ENCODE data around the gene IL18. TPM values are rescaled to one million over a fixed set of nuclear protein-coding genes. Genes with fewer than 3 reads are reported as not detected.

Gene IL18
- total RNA-seq, 2 experiments from 2014 or later = not detected

DNA sequence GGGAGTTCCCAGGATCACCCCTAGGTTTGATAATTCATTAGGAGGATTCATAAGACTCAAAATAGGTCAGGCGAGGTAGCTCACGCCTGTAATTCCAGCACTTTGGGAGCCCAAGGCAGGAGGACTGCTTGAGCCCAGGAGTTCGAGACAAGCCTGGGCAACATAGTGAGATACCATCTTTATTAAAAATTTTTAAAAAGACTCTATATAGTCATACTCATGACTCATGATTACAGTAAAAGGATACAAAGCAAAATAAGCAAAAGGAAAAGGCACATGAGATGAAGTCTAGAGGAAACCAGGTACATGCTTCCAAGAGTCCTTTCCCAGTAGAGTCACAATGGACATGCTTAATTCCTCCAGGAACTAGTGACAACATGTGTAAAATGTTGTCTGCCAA is 48.4 kb upstream of the IL18 start:
- Histone ChIP-seq H2AFZ (ENCODE audit: low read length) (no peak overlapping the region), H3K36me3 (ENCODE audit: insufficient read depth, low read length) (no peaks in the 10 kb centered on the region), H3K27ac (ENCODE audit: low read depth, low read length, poor library complexity, severe bottlenecking) (no peak overlapping the region), H4K20me1 (ENCODE audit: insufficient read depth, low read length) (no peaks in the 10 kb centered on the region), H3K9me2 (ENCODE audit: insufficient read depth, low read length) (no peaks in the 10 kb centered on the region), H3K79me2 (ENCODE audit: insufficient read depth, low read depth, low read length) (no peaks in the 10 kb centered on the region), H3K4me2 (ENCODE audit: low read length) (no peak overlapping the region), H3K9me3 (ENCODE audit: low read length) (no peaks in the 10 kb centered on the region), H3K4me1 (ENCODE audit: insufficient read depth, low read length, poor library complexity, severe bottlenecking) (no peaks in the 10 kb centered on the region), H3K4me3 (ENCODE audit: low read depth, low read length, poor library complexity, severe bottlenecking) (no peak overlapping the region)
- POLR2A ChIA-PET = no interaction called here
- intact Hi-C loops (cut with micrococcal nuclease; ENCODE audit: unreplicated experiment) = loop anchor here (10.0 kb wide), 1 partner anchor 373 kb away; no protein-coding TSS in a partner anchor
- CTCF ChIA-PET (ENCODE audit: unreplicated experiment) = no interaction called here
- no peak for TF ChIP-seq EZH2phosphoT487 (IDR thresholded peaks at IDR 0.05; ENCODE audit: borderline replicate concordance, low read depth, low read length)
- TF ChIP-seq, protein P1, sequence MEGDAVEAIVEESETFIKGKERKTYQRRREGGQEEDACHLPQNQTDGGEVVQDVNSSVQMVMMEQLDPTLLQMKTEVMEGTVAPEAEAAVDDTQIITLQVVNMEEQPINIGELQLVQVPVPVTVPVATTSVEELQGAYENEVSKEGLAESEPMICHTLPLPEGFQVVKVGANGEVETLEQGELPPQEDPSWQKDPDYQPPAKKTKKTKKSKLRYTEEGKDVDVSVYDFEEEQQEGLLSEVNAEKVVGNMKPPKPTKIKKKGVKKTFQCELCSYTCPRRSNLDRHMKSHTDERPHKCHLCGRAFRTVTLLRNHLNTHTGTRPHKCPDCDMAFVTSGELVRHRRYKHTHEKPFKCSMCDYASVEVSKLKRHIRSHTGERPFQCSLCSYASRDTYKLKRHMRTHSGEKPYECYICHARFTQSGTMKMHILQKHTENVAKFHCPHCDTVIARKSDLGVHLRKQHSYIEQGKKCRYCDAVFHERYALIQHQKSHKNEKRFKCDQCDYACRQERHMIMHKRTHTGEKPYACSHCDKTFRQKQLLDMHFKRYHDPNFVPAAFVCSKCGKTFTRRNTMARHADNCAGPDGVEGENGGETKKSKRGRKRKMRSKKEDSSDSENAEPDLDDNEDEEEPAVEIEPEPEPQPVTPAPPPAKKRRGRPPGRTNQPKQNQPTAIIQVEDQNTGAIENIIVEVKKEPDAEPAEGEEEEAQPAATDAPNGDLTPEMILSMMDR (conservative IDR thresholded peaks at IDR 0.05; ENCODE audit: low read length) = no peak
- DNase-seq (ENCODE audit: low spot score) = no peak
- no TSS peak for BruUV-seq (replicated peaks)

DNA sequence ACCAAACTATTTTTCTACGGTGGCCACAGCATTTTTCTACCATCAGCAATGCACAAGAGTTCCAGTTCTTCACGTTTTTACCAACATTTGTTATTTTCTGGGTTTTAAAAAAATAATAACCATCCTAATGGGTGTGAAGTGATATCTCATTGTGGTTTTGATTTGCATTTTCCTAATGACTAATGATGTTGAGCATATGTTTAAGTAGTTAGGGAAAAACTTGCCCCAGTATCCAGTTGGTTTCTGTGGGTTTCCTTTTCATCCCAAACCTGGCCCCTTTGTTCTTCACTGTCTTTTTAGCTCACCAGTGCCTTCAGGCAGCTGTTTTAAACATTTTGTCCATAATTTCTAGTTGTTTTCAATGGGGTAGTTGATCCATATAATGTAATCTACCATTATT is 47.6 kb upstream of the IL18 start:
- H3K9me3 ChIP-seq (ENCODE audit: low read length) = no peaks in the 10 kb centered on the region
- no peak overlapping the region for H2AFZ ChIP-seq (ENCODE audit: low read length)
- H3K36me3 ChIP-seq (ENCODE audit: insufficient read depth, low read length) = no peaks in the 10 kb centered on the region
- TF ChIP-seq, protein P1 (conservative IDR thresholded peaks at IDR 0.05; ENCODE audit: low read length) = no peak
- no peak for TF ChIP-seq EZH2phosphoT487 (IDR thresholded peaks at IDR 0.05; ENCODE audit: borderline replicate concordance, low read depth, low read length)
- DNase-seq (ENCODE audit: low spot score) = no peak
- no peaks in the 10 kb centered on the region for H4K20me1 ChIP-seq (ENCODE audit: insufficient read depth, low read length)
- intact Hi-C loops (cut with micrococcal nuclease; ENCODE audit: unreplicated experiment) = loop anchor here (10.0 kb wide), 1 partner anchor 373 kb away; no protein-coding TSS in a partner anchor
- no peaks in the 10 kb centered on the region for H3K9me2 ChIP-seq (ENCODE audit: insufficient read depth, low read length)
- no TSS peak for BruUV-seq (replicated peaks)
- no peaks in the 10 kb centered on the region for H3K4me1 ChIP-seq (ENCODE audit: insufficient read depth, low read length, poor library complexity, severe bottlenecking)
- H3K79me2 ChIP-seq (ENCODE audit: insufficient read depth, low read depth, low read length) = no peaks in the 10 kb centered on the region
- ChIA-PET CTCF (ENCODE audit: unreplicated experiment) (no interaction called here), POLR2A (interaction anchor here (0.7 kb wide), 1 partner anchor 627 kb away, joined by 3 read pairs; no protein-coding TSS in a partner anchor)
- no peak overlapping the region for H3K27ac ChIP-seq (ENCODE audit: low read depth, low read length, poor library complexity, severe bottlenecking)
- no peak overlapping the region for H3K4me2 ChIP-seq (ENCODE audit: low read length)
- no peak overlapping the region for H3K4me3 ChIP-seq (ENCODE audit: low read depth, low read length, poor library complexity, severe bottlenecking)

DNA sequence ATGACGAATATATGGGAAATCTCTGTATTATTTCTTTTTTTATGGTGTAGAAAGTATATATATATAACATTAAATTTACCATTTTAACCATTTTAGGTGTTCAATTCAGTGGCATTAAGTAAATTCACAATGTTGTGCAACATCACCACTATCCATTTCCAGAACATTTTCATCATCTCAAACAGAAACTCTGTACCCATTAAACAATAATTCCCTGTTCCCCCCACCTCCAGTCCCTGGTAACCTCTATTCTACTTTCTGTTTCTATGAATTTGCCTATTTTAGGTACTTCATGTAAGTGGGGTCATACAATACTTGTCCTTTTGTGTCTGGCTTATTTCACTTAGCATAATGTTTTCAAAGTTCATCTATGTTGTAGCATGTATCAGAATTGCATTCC is 47.0 kb upstream of the IL18 start:
- no TSS peak for BruUV-seq (replicated peaks)
- Histone ChIP-seq H3K79me2 (ENCODE audit: insufficient read depth, low read depth, low read length) (no peaks in the 10 kb centered on the region), H2AFZ (ENCODE audit: low read length) (no peak overlapping the region), H3K27ac (ENCODE audit: low read depth, low read length, poor library complexity, severe bottlenecking) (no peak overlapping the region), H3K36me3 (ENCODE audit: insufficient read depth, low read length) (no peaks in the 10 kb centered on the region), H3K9me3 (ENCODE audit: low read length) (no peaks in the 10 kb centered on the region), H3K4me2 (ENCODE audit: low read length) (no peak overlapping the region), H3K4me1 (ENCODE audit: insufficient read depth, low read length, poor library complexity, severe bottlenecking) (no peaks in the 10 kb centered on the region), H4K20me1 (ENCODE audit: insufficient read depth, low read length) (no peaks in the 10 kb centered on the region), H3K9me2 (ENCODE audit: insufficient read depth, low read length) (no peaks in the 10 kb centered on the region), H3K4me3 (ENCODE audit: low read depth, low read length, poor library complexity, severe bottlenecking) (no peak overlapping the region)
- CTCF ChIA-PET (ENCODE audit: unreplicated experiment) = no interaction called here
- POLR2A ChIA-PET = no interaction called here
- TF ChIP-seq, protein P1 (conservative IDR thresholded peaks at IDR 0.05; ENCODE audit: low read length) = no peak
- no peak for TF ChIP-seq EZH2phosphoT487 (IDR thresholded peaks at IDR 0.05; ENCODE audit: borderline replicate concordance, low read depth, low read length)
- no peak for DNase-seq (ENCODE audit: low spot score)
- intact Hi-C loops (cut with micrococcal nuclease; ENCODE audit: unreplicated experiment) = loop anchor here (10.0 kb wide), 1 partner anchor 374 kb away; no protein-coding TSS in a partner anchor

Data from OCI-LY7 (cell line).